H9 (cell line): ENCODE results near the gene CFAP46. TPM values are rescaled to one million over a fixed set of nuclear protein-coding genes. Genes with fewer than 3 reads are reported as not detected.

ENCODE experiments used
- DNase-seq: peaks from one replicate; pipeline ENCODE4 v3.0.0-alpha.2; 2017
- H2AFZ ChIP-seq: one replicate; pipeline ENCODE4 v1.6.1; 2013; ENCODE audit warnings: mild to moderate bottlenecking, low read length, control low read depth, moderate library complexity
- H2AK5ac ChIP-seq: 2 replicates; pipeline ENCODE4 v1.6.1; 2013; ENCODE audit warnings: low read length, control low read depth, mixed read lengths; ENCODE audit not compliant: insufficient read length
- H2BK120ac ChIP-seq: one replicate; pipeline ENCODE4 v1.6.1; 2013; ENCODE audit warnings: low read depth, mild to moderate bottlenecking, low read length, control low read depth, inconsistent platforms; ENCODE audit not compliant: poor library complexity, severe bottlenecking
- H2BK12ac ChIP-seq: 2 replicates; pipeline ENCODE4 v1.6.1; 2013; ENCODE audit warnings: low read length, control low read depth, mixed read lengths, low read depth; ENCODE audit not compliant: insufficient read length
- H2BK15ac ChIP-seq: 2 replicates; pipeline ENCODE4 v1.6.1; 2013; ENCODE audit warnings: low read depth, low read length, control low read depth
- H2BK20ac ChIP-seq: one replicate; pipeline ENCODE4 v1.6.1; 2013; ENCODE audit warnings: low read depth, mild to moderate bottlenecking, low read length, control low read depth, inconsistent platforms; ENCODE audit not compliant: poor library complexity, severe bottlenecking
- H2BK5ac ChIP-seq: 2 replicates; pipeline ENCODE4 v1.6.1; 2013; ENCODE audit warnings: low read length, control low read depth, mixed read lengths; ENCODE audit not compliant: insufficient read length
- H3K14ac ChIP-seq: 2 replicates; pipeline ENCODE4 v1.6.1; 2013; ENCODE audit warnings: low read length, control low read depth; ENCODE audit not compliant: insufficient read depth
- H3K18ac ChIP-seq: 2 replicates; pipeline ENCODE4 v1.6.1; 2013; ENCODE audit warnings: low read depth, mild to moderate bottlenecking, mixed read lengths, low read length, control low read depth; ENCODE audit not compliant: insufficient read length
- H3K23ac ChIP-seq: 2 replicates; pipeline ENCODE4 v1.6.1; 2013; ENCODE audit warnings: low read length, control low read depth, mixed read lengths, low read depth; ENCODE audit not compliant: insufficient read length
- H3K23me2 ChIP-seq: 2 replicates; pipeline ENCODE4 v1.6.1; 2013; ENCODE audit warnings: low read depth, mild to moderate bottlenecking, mixed read lengths, low read length, control low read depth; ENCODE audit not compliant: insufficient read length, poor library complexity, severe bottlenecking
- H3K27ac ChIP-seq: 2 replicates; pipeline ENCODE4 v1.5.1; 2013; ENCODE audit warnings: low read length, control low read depth, mixed read lengths, low read depth; ENCODE audit not compliant: insufficient read length
- H3K27me3 ChIP-seq: 2 replicates; pipeline ENCODE4 v1.6.1; 2013; ENCODE audit warnings: low read length, control low read depth, inconsistent platforms; ENCODE audit not compliant: insufficient read depth
- H3K4ac ChIP-seq: 2 replicates; pipeline ENCODE4 v1.6.1; 2013; ENCODE audit warnings: low read depth, mild to moderate bottlenecking, control low read depth, inconsistent platforms, low read length, moderate library complexity
- H3K4me1 ChIP-seq: 2 replicates; pipeline ENCODE4 v1.6.1; 2013; ENCODE audit warnings: low read length, control low read depth, inconsistent platforms; ENCODE audit not compliant: insufficient read depth
- H3K4me2 ChIP-seq: 2 replicates; pipeline ENCODE4 v1.6.1; 2013; ENCODE audit warnings: low read length, control low read depth, mixed read lengths; ENCODE audit not compliant: insufficient read length, insufficient read depth
- H3K56ac ChIP-seq: 2 replicates; pipeline ENCODE4 v1.6.1; 2013; ENCODE audit warnings: low read depth, mild to moderate bottlenecking, mixed read lengths, low read length, control low read depth; ENCODE audit not compliant: insufficient read length
- H3K79me1 ChIP-seq: 2 replicates; pipeline ENCODE4 v1.6.1; 2013; ENCODE audit warnings: low read depth, mild to moderate bottlenecking, moderate library complexity, low read length, control low read depth, inconsistent platforms; ENCODE audit not compliant: insufficient read depth, poor library complexity, severe bottlenecking
- H3K79me2 ChIP-seq: 2 replicates; pipeline ENCODE4 v1.6.1; 2013; ENCODE audit warnings: low read length, control low read depth, inconsistent platforms; ENCODE audit not compliant: insufficient read depth
- H3K9ac ChIP-seq: 2 replicates; pipeline ENCODE4 v1.6.1; 2013; ENCODE audit warnings: low read length, control low read depth, mixed read lengths; ENCODE audit not compliant: insufficient read length; ENCODE audit errors: extremely low read depth
- H3K9me3 ChIP-seq: one replicate; pipeline ENCODE4 v1.6.1; 2013; ENCODE audit warnings: low read depth, low read length, inconsistent platforms; ENCODE audit not compliant: control insufficient read depth
- H3T11ph ChIP-seq: one replicate; pipeline ENCODE4 v1.6.1; 2013; ENCODE audit warnings: mild to moderate bottlenecking, low read length, control low read depth, inconsistent platforms
- H4K20me1 ChIP-seq: one replicate; pipeline ENCODE4 v1.6.1; 2013; ENCODE audit not compliant: control insufficient read depth, insufficient read length, insufficient read depth
- H4K5ac ChIP-seq: 2 replicates; pipeline ENCODE4 v1.6.1; 2013; ENCODE audit warnings: low read depth, mild to moderate bottlenecking, mixed read lengths, low read length, control low read depth; ENCODE audit not compliant: insufficient read length
- H4K8ac ChIP-seq: replicated peaks from 2 replicates; pipeline ENCODE4 v1.6.1; 2013; ENCODE audit warnings: low read length, control low read depth, mixed read lengths, low read depth; ENCODE audit not compliant: insufficient read length
- H4K91ac ChIP-seq: 2 replicates; pipeline ENCODE4 v1.6.1; 2013; ENCODE audit warnings: low read depth, mild to moderate bottlenecking, moderate library complexity, mixed read lengths, low read length, control low read depth; ENCODE audit not compliant: insufficient read length
- H3K27ac Mint-ChIP-seq, 3 experiments: 2 replicates in 2 of 3; 3 replicates in 1 of 3; pipeline ENCODE4 v1.8.0; 2020 to 2021; ENCODE audit warnings: mixed read lengths in 3 of 3, mild to moderate bottlenecking in 1 of 3, moderate library complexity in 1 of 3
- H3K27me3 Mint-ChIP-seq: 2 replicates; pipeline ENCODE4 v1.8.0; 2021; ENCODE audit warnings: low read depth, mild to moderate bottlenecking, moderate library complexity, mixed read lengths
- H3K36me3 Mint-ChIP-seq, 3 experiments: 2 replicates in 2 of 3; 3 replicates in 1 of 3; pipeline ENCODE4 v1.8.0; 2020 to 2021; ENCODE audit warnings: low read depth in 3 of 3, mixed read lengths in 3 of 3; ENCODE audit not compliant: insufficient read depth in 1 of 3
- H3K4me1 Mint-ChIP-seq, 2 experiments: 2 replicates each; pipeline ENCODE4 v1.8.0; 2020; ENCODE audit warnings: mixed read lengths in 2 of 2
- H3K4me3 Mint-ChIP-seq, 2 experiments: 2 replicates in 1 of 2; 3 replicates in 1 of 2; pipeline ENCODE4 v1.8.0; 2020 to 2021; ENCODE audit warnings: mild to moderate bottlenecking in 2 of 2, mixed read lengths in 2 of 2, moderate library complexity in 1 of 2
- H3K9me3 Mint-ChIP-seq, 2 experiments: 2 replicates in 1 of 2; 3 replicates in 1 of 2; pipeline ENCODE4 v1.8.0; 2020; ENCODE audit warnings: mild to moderate bottlenecking in 2 of 2, mixed read lengths in 2 of 2, moderate library complexity in 1 of 2
- WGBS: extraction: QIAGEN DNeasy Blood & Tissue Kit; methylation state at CpG from one replicate; pipeline ENCODE4 v1.1.7; 2013; ENCODE audit warnings: missing lambda C conversion rate, low lambda C conversion rate, mixed read lengths; ENCODE audit not compliant: insufficient read length; ENCODE audit errors: extremely low coverage; 5-methylcytosine and 5-hydroxymethylcytosine counted together
- total RNA-seq: library from RNA; stranded (reverse); gene quantifications from 2 replicates; pipeline ENCODE4 v1.2.1, GENCODE V29; 2021
- TF ChIP-seq, protein P1 (sequence below): fragments of 200-600 bp; sonication (generic); conservative IDR thresholded peaks from 3 replicates; pipeline ENCODE4 v1.8.0; 2021; ENCODE audit warnings: antibody characterized with exemption, mild to moderate bottlenecking

Gene CFAP46
- total RNA-seq, 1 experiment from 2014 or later: 3.1 TPM

DNA sequence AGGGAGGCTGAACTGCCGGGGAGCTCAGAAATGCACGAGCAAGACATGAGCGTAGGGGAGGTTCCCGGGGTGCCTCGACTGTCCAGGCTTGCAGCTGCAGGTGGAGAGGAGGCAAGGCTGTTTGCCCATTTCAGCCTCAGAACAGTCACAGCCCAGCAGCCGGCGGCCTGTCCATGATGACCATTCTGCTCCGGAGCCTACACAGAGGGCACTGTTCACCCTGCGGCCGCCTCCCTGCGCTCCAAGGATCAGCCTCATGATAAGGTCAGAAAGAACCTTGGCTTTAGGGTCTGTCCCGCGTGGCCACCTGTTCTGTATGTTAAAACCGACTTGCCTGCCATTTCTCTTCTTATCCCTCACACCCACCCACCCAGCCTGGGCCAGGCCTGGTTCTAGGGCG lies 21.9 kb upstream of the CFAP46 start:
- H3K9me3 ChIP-seq: no peaks in the 10 kb centered on the region
- no peak overlapping the region for H4K8ac ChIP-seq
- no peaks in the 10 kb centered on the region for H3K79me2 ChIP-seq
- no peak overlapping the region for H3K4me3 Mint-ChIP-seq
- no peak for DNase-seq
- H4K5ac ChIP-seq: no peak overlapping the region
- no peak overlapping the region for H2BK20ac ChIP-seq
- H2AK5ac ChIP-seq: no peak overlapping the region
- H3K79me1 ChIP-seq: no peaks in the 10 kb centered on the region
- H3K23ac ChIP-seq: no peak overlapping the region
- no peak overlapping the region for H4K91ac ChIP-seq
- peaks cover 3% of the 10 kb centered on the region for H3K23me2 ChIP-seq
- H4K20me1 ChIP-seq: no peaks in the 10 kb centered on the region
- H3K18ac ChIP-seq: no peak overlapping the region
- no peak overlapping the region for H3K9ac ChIP-seq
- no peak overlapping the region for H2BK5ac ChIP-seq
- no peak overlapping the region for H3K56ac ChIP-seq
- peaks cover 27% of the 10 kb centered on the region for H3K27me3 Mint-ChIP-seq
- no peak overlapping the region for H3T11ph ChIP-seq
- no peak overlapping the region for H2BK120ac ChIP-seq
- no peak overlapping the region for H2BK12ac ChIP-seq
- no peak overlapping the region for H3K27ac Mint-ChIP-seq
- no peak overlapping the region for H3K4me2 ChIP-seq
- no peaks in the 10 kb centered on the region; the same call in 1 of the 2 replicates for H3K27me3 ChIP-seq
- no CpG with 5 or more reads among the region's 15 CpGs for WGBS
- no peak overlapping the region for H2AFZ ChIP-seq
- H3K4ac ChIP-seq: no peak overlapping the region
- peaks cover 0 to 5% of the 10 kb centered on the region in 2 experiments; a peak in 3 of 5 replicates for H3K9me3 Mint-ChIP-seq
- no peak overlapping the region for H3K27ac ChIP-seq
- no peak overlapping the region for H2BK15ac ChIP-seq
- no peak overlapping the region for H3K14ac ChIP-seq
- H3K4me1 Mint-ChIP-seq: peaks cover 11 to 20% of the 10 kb centered on the region in 2 experiments
- peaks cover 0 to 3% (median 0%) of the 10 kb centered on the region in 3 experiments; a peak in 1 of 7 replicates for H3K36me3 Mint-ChIP-seq
- no peaks in the 10 kb centered on the region; the same call in 1 of the 2 replicates for H3K4me1 ChIP-seq
- TF ChIP-seq, protein P1, sequence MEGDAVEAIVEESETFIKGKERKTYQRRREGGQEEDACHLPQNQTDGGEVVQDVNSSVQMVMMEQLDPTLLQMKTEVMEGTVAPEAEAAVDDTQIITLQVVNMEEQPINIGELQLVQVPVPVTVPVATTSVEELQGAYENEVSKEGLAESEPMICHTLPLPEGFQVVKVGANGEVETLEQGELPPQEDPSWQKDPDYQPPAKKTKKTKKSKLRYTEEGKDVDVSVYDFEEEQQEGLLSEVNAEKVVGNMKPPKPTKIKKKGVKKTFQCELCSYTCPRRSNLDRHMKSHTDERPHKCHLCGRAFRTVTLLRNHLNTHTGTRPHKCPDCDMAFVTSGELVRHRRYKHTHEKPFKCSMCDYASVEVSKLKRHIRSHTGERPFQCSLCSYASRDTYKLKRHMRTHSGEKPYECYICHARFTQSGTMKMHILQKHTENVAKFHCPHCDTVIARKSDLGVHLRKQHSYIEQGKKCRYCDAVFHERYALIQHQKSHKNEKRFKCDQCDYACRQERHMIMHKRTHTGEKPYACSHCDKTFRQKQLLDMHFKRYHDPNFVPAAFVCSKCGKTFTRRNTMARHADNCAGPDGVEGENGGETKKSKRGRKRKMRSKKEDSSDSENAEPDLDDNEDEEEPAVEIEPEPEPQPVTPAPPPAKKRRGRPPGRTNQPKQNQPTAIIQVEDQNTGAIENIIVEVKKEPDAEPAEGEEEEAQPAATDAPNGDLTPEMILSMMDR: no peak
